ACC112 (cell line): Measurements from ENCODE around the gene ARL15.

Source experiments
- H2AFZ ChIP-seq: fragments of 200-600 bp; sonication (generic); one replicate; pipeline ENCODE4 v1.6.0; 2017; ENCODE audit warnings: antibody characterized with exemption, low read length; ENCODE audit not compliant: unreplicated experiment
- H3K27ac ChIP-seq: fragments of 200-600 bp; sonication (generic); 2 replicates; pipeline ENCODE4 v1.5.1; 2014; ENCODE audit warnings: low read depth, mild to moderate bottlenecking, antibody characterized with exemption, low read length, moderate library complexity
- H3K27me3 ChIP-seq: fragments of 200-600 bp; sonication (generic); 2 replicates; pipeline ENCODE4 v1.6.1; 2014; ENCODE audit warnings: mild to moderate bottlenecking, antibody characterized with exemption, low read length, moderate library complexity, mixed read lengths; ENCODE audit not compliant: insufficient read depth
- H3K36me3 ChIP-seq: fragments of 200-600 bp; sonication (generic); 2 replicates; pipeline ENCODE4 v1.6.1; 2016; ENCODE audit warnings: mild to moderate bottlenecking, antibody characterized with exemption, low read length, moderate library complexity, mixed read lengths; ENCODE audit not compliant: insufficient read depth
- H3K4me1 ChIP-seq: fragments of 200-600 bp; sonication (generic); one replicate; pipeline ENCODE4 v1.6.1; 2016; ENCODE audit warnings: low read length, mixed read lengths; ENCODE audit not compliant: insufficient read depth, unreplicated experiment, control insufficient read depth
- H3K4me3 ChIP-seq: fragments of 200-600 bp; sonication (generic); 2 replicates; pipeline ENCODE4 v1.5.1; 2014; ENCODE audit warnings: mild to moderate bottlenecking, low read depth, low read length
- H3K79me2 ChIP-seq: fragments of 200-600 bp; sonication (generic); one replicate; pipeline ENCODE4 v1.6.0; 2016; ENCODE audit warnings: low read length; ENCODE audit not compliant: control insufficient read depth, unreplicated experiment, insufficient read depth

Gene ARL15

GRCh38 chr5:53882006-53882675, 428.2 kb downstream of the ARL15 start:
- Histone ChIP-seq H3K27ac (no peak overlapping the region), H2AFZ (no peak overlapping the region), H3K4me1 (peaks cover 9% of the 10 kb centered on the region), H3K4me3 (no peak overlapping the region), H3K79me2 (no peaks in the 10 kb centered on the region), H3K27me3 (no peaks in the 10 kb centered on the region), H3K36me3 (no peaks in the 10 kb centered on the region)

GRCh38 chr5:53879708-53880323, 430.6 kb downstream of the ARL15 start:
- Histone ChIP-seq H3K27me3 (no peaks in the 10 kb centered on the region), H3K27ac (no peak overlapping the region), H2AFZ (no peak overlapping the region), H3K36me3 (no peaks in the 10 kb centered on the region), H3K4me1 (peaks cover 11% of the 10 kb centered on the region), H3K79me2 (no peaks in the 10 kb centered on the region), H3K4me3 (no peak overlapping the region)

GRCh38 chr5:53878015-53878414, 432.4 kb downstream of the ARL15 start:
- no peaks in the 10 kb centered on the region for H3K79me2 ChIP-seq
- H3K36me3 ChIP-seq: no peaks in the 10 kb centered on the region
- H3K4me3 ChIP-seq: no peak overlapping the region

GRCh38 chr5:53877243-53877642, 433.1 kb downstream of the ARL15 start:
- Histone ChIP-seq H3K79me2 (no peaks in the 10 kb centered on the region), H3K4me1 (peaks cover 7% of the 10 kb centered on the region), H3K27ac (no peak overlapping the region), H3K27me3 (no peaks in the 10 kb centered on the region), H3K36me3 (no peaks in the 10 kb centered on the region), H3K4me3 (peak overlapping the region; percentile 14), H2AFZ (peak overlapping the region; percentile 37)

More at GRCh38 chr5:53878015-53878414, 432.4 kb downstream of the ARL15 start:
- Histone ChIP-seq H2AFZ (no peak overlapping the region), H3K4me1 (peaks cover 11% of the 10 kb centered on the region), H3K27me3 (no peaks in the 10 kb centered on the region), H3K27ac (no peak overlapping the region)

GRCh38 chr5:53874409-53874808, 436.0 kb downstream of the ARL15 start:
- Histone ChIP-seq H2AFZ (no peak overlapping the region), H3K4me1 (peaks cover 7% of the 10 kb centered on the region), H3K36me3 (no peaks in the 10 kb centered on the region), H3K4me3 (no peak overlapping the region), H3K79me2 (no peaks in the 10 kb centered on the region), H3K27me3 (no peaks in the 10 kb centered on the region), H3K27ac (no peak overlapping the region)

GRCh38 chr5:53873235-53873634, 437.1 kb downstream of the ARL15 start:
- H3K79me2 ChIP-seq: no peaks in the 10 kb centered on the region
- no peak overlapping the region for H2AFZ ChIP-seq
- no peak overlapping the region for H3K27ac ChIP-seq
- no peaks in the 10 kb centered on the region for H3K27me3 ChIP-seq
- H3K4me1 ChIP-seq: peaks cover 7% of the 10 kb centered on the region
- H3K36me3 ChIP-seq: no peaks in the 10 kb centered on the region
- no peak overlapping the region for H3K4me3 ChIP-seq

- no peaks in the 10 kb centered on the region for H3K79me2 ChIP-seq
- H3K36me3 ChIP-seq: no peaks in the 10 kb centered on the region
- H2AFZ ChIP-seq: no peak overlapping the region
- H3K4me1 ChIP-seq: no peaks in the 10 kb centered on the region
- H3K27me3 ChIP-seq: no peaks in the 10 kb centered on the region
- no peak overlapping the region for H3K27ac ChIP-seq
- no peak overlapping the region for H3K4me3 ChIP-seq
Measured at GRCh38 chr5:53871775-53872174, 438.6 kb downstream of the ARL15 start.

- Histone ChIP-seq H3K4me3 (no peak overlapping the region), H3K79me2 (no peaks in the 10 kb centered on the region), H3K27me3 (peaks cover under 1% of the 10 kb centered on the region; the same call in 1 of the 2 replicates), H2AFZ (no peak overlapping the region), H3K27ac (no peak overlapping the region), H3K36me3 (no peaks in the 10 kb centered on the region), H3K4me1 (no peaks in the 10 kb centered on the region)
Measured at GRCh38 chr5:53871050-53871449, 439.3 kb downstream of the ARL15 start.

GRCh38 chr5:53858700-53859456, 451.5 kb downstream of the ARL15 start:
- no peaks in the 10 kb centered on the region for H3K4me1 ChIP-seq
- no peak overlapping the region for H3K4me3 ChIP-seq
- no peaks in the 10 kb centered on the region for H3K79me2 ChIP-seq
- peaks cover 4% of the 10 kb centered on the region; the same call in 1 of the 2 replicates for H3K27me3 ChIP-seq
- no peaks in the 10 kb centered on the region for H3K36me3 ChIP-seq
- no peak overlapping the region for H3K27ac ChIP-seq
- no peak overlapping the region for H2AFZ ChIP-seq

- Histone ChIP-seq H3K36me3 (no peaks in the 10 kb centered on the region), H3K4me1 (no peaks in the 10 kb centered on the region), H3K4me3 (no peak overlapping the region), H3K79me2 (no peaks in the 10 kb centered on the region), H3K27me3 (peaks cover 4% of the 10 kb centered on the region; the same call in 1 of the 2 replicates), H3K27ac (no peak overlapping the region), H2AFZ (no peak overlapping the region)
Measured at GRCh38 chr5:53856506-53856905, 453.9 kb downstream of the ARL15 start.
